ENCODE results near the gene OTUD4. TPM values are rescaled to one million over a fixed set of nuclear protein-coding genes. Genes with fewer than 3 reads are reported as not detected.

Gene OTUD4
- total RNA-seq, 4 donors from 2014 or later: 10.5 to 46.0 (median 27.6) TPM

DNA sequence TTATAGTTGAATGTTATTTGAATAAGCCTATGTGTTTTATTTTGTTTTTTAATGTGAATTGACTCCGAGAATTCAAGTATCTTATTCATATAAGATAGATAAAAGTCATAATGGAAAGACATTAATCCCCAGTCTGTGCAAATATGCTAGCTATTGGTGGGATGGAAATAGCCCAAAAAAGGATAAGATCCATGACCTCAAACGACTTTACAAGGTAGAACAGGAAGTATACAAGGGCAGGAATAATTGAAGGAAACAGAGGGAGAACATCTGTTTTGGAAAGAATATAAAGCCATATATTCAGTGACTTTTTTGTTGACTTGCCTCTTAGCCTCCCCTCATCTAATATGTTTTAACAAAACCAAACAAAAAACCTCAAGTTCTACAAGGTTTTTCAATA lies 73.3 kb downstream of the OTUD4 start:
- WGBS, 2 donors (ENCODE audit: low coverage in 1 of 2): 66% methylated on average over 2 of the region's 2 CpGs
- H3K4me1 ChIP-seq: peaks cover 0 to 4% (median 0%) of the 10 kb centered on the region in 4 donors
- no peak overlapping the region for H3K4me3 ChIP-seq
- no peak for TF ChIP-seq POLR2A (IDR thresholded peaks at IDR 0.05)
- TF ChIP-seq, protein P1, sequence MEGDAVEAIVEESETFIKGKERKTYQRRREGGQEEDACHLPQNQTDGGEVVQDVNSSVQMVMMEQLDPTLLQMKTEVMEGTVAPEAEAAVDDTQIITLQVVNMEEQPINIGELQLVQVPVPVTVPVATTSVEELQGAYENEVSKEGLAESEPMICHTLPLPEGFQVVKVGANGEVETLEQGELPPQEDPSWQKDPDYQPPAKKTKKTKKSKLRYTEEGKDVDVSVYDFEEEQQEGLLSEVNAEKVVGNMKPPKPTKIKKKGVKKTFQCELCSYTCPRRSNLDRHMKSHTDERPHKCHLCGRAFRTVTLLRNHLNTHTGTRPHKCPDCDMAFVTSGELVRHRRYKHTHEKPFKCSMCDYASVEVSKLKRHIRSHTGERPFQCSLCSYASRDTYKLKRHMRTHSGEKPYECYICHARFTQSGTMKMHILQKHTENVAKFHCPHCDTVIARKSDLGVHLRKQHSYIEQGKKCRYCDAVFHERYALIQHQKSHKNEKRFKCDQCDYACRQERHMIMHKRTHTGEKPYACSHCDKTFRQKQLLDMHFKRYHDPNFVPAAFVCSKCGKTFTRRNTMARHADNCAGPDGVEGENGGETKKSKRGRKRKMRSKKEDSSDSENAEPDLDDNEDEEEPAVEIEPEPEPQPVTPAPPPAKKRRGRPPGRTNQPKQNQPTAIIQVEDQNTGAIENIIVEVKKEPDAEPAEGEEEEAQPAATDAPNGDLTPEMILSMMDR (IDR thresholded peaks at IDR 0.05): no peak
- no peak overlapping the region for H3K27ac ChIP-seq
- H3K9me3 ChIP-seq: no peaks in the 10 kb centered on the region
- no peak for DNase-seq
- peaks cover 0 to 65% (median 32%) of the 10 kb centered on the region in 4 donors for H3K36me3 ChIP-seq
- in situ Hi-C loops (cut with MboI; ENCODE audit: low pct_ligation_motif_present in 1 of 4, low pct_unique_long_range_greater_than_20kb in 1 of 4, low sequenced_read_pairs in 3 of 4) (loop anchor here in 1 of 4 donors (25.0 kb wide), 1 partner anchor 1595 kb away; the partner anchor contains the start of gene SMARCA5), intact Hi-C loops (cut with DNase I; ENCODE audit: low total_unique reads) (no loop called here)
- no peaks in the 10 kb centered on the region for H3K27me3 ChIP-seq

DNA sequence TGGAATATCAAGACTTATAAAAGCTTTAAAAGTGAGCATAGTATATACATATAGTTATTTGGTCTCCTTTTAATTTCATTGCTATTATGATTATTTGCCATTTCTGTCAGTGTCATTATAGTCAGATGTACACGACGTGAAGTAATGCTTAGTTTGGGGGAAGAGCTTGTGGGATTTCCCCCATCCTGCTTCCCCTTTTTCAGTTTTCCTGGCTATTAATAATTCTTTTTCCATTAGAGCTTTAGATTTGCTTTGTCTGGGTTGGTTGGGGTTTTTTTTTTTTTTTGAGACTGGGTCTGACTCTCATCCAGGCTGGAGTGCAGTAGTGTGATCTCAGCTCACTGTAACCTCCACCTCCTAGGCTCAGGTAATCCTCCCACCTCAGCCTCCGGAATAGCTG lies 76.9 kb downstream of the OTUD4 start:
- WGBS, 2 donors (ENCODE audit: low coverage in 1 of 2): 77 to 78% methylated on average over 3 of the region's 3 CpGs
- Histone ChIP-seq H3K27me3 (no peaks in the 10 kb centered on the region), H3K4me1 (peaks cover 11 to 29% (median 18%) of the 10 kb centered on the region in 4 donors), H3K27ac (no peak overlapping the region), H3K36me3 (peaks cover 0 to 32% (median 16%) of the 10 kb centered on the region in 4 donors), H3K4me3 (no peak overlapping the region), H3K9me3 (no peaks in the 10 kb centered on the region)
- in situ Hi-C loops (cut with MboI; ENCODE audit: low pct_ligation_motif_present in 1 of 4, low pct_unique_long_range_greater_than_20kb in 1 of 4, low sequenced_read_pairs in 3 of 4): loop anchor here in 1 of 4 donors (25.0 kb wide), 1 partner anchor 1591 kb away; the partner anchor contains the start of gene SMARCA5
- no peak for DNase-seq
- no peak for TF ChIP-seq EP300 (IDR thresholded peaks at IDR 0.05; ENCODE audit: low read depth)
- TF ChIP-seq, protein P1 (IDR thresholded peaks at IDR 0.05): no peak
- TF ChIP-seq POLR2AphosphoS5 (IDR thresholded peaks at IDR 0.05): no peak
- TF ChIP-seq POLR2A (IDR thresholded peaks at IDR 0.05): no peak
- intact Hi-C loops (cut with DNase I; ENCODE audit: low total_unique reads): no loop called here

- intact Hi-C loops (cut with DNase I; ENCODE audit: low total_unique reads) (no loop called here), in situ Hi-C loops (cut with MboI; ENCODE audit: low pct_ligation_motif_present in 1 of 4, low pct_unique_long_range_greater_than_20kb in 1 of 4, low sequenced_read_pairs in 3 of 4) (loop anchor here in 1 of 4 donors (25.0 kb wide), 1 partner anchor 1590 kb away; the partner anchor contains the start of gene SMARCA5)
- Histone ChIP-seq H3K4me1 (peaks cover 11 to 29% (median 18%) of the 10 kb centered on the region in 4 donors), H3K36me3 (peaks cover 0 to 24% (median 12%) of the 10 kb centered on the region in 4 donors), H3K27ac (no peak overlapping the region), H3K27me3 (no peaks in the 10 kb centered on the region), H3K9me3 (no peaks in the 10 kb centered on the region), H3K4me3 (no peak overlapping the region)
- TF ChIP-seq, protein P1 (IDR thresholded peaks at IDR 0.05): no peak
- TF ChIP-seq POLR2A (IDR thresholded peaks at IDR 0.05): no peak
- TF ChIP-seq POLR2AphosphoS5 (IDR thresholded peaks at IDR 0.05): no peak
- no peak for TF ChIP-seq EP300 (IDR thresholded peaks at IDR 0.05; ENCODE audit: low read depth)
- DNase-seq: no peak
- 75 to 86% methylated on average over 2 of the region's 2 CpGs for WGBS, 2 donors (ENCODE audit: low coverage in 1 of 2)
These were observed 77.8 kb downstream of the OTUD4 start for GRCh38 chr4:145102619-145103018.

- no peaks in the 10 kb centered on the region for H3K9me3 ChIP-seq
- H3K4me1 ChIP-seq: peaks cover 19 to 44% (median 28%) of the 10 kb centered on the region in 4 donors
- H3K4me3 ChIP-seq: no peak overlapping the region
- no peak for DNase-seq
- H3K27me3 ChIP-seq: no peaks in the 10 kb centered on the region
- TF ChIP-seq POLR2AphosphoS5 (IDR thresholded peaks at IDR 0.05): no peak
- TF ChIP-seq, protein P1 (IDR thresholded peaks at IDR 0.05): no peak
- TF ChIP-seq EP300 (IDR thresholded peaks at IDR 0.05; ENCODE audit: low read depth): no peak
- TF ChIP-seq POLR2A (IDR thresholded peaks at IDR 0.05): no peak
- 92% methylated on average over 1 of the region's 1 CpG; no CpG with 5 or more reads in 1 of the 2 donors for WGBS, 2 donors (ENCODE audit: low coverage in 1 of 2)
- in situ Hi-C loops (cut with MboI; ENCODE audit: low pct_ligation_motif_present in 1 of 4, low pct_unique_long_range_greater_than_20kb in 1 of 4, low sequenced_read_pairs in 3 of 4) (loop anchor here in 1 of 4 donors (25.0 kb wide), 1 partner anchor 1589 kb away; the partner anchor contains the start of gene SMARCA5), intact Hi-C loops (cut with DNase I; ENCODE audit: low total_unique reads) (no loop called here)
- H3K36me3 ChIP-seq: peaks cover 0 to 15% (median 5%) of the 10 kb centered on the region in 4 donors
- no peak overlapping the region for H3K27ac ChIP-seq
These were observed 79.3 kb downstream of the OTUD4 start for GRCh38 chr4:145101091-145101490.
